Right forelimb (tissue), 1 donor: ENCODE results near the gene NXN.
"Not testable (repeated sequence)": the region's sequence is repeated elsewhere in the genome, so short reads cannot be mapped to it uniquely, and the experiment has no call there.

Source experiments
- DNase-seq: peaks from one replicate; pipeline ENCODE4 v3.0.0-alpha.2; 2018

Gene NXN

GRCh38 chr17:814371-814770 is 165.2 kb downstream of the NXN start:
- no peak for DNase-seq

GRCh38 chr17:812638-813204 is 166.9 kb downstream of the NXN start:
- DNase-seq = no peak

GRCh38 chr17:811051-811784 is 168.4 kb downstream of the NXN start:
- DNase-seq = no peak

- no peak for DNase-seq
Observed at GRCh38 chr17:807523-808294, 171.9 kb downstream of the NXN start.

GRCh38 chr17:806781-807522 is 172.6 kb downstream of the NXN start:
- no peak for DNase-seq

- no peak for DNase-seq
Observed at GRCh38 chr17:806346-806745, 173.2 kb downstream of the NXN start.

GRCh38 chr17:805886-806285 is 173.7 kb downstream of the NXN start:
- not testable (repeated sequence) for DNase-seq

GRCh38 chr17:804541-805435 is 174.8 kb downstream of the NXN start:
- DNase-seq = no peak

GRCh38 chr17:802901-803881 is 176.4 kb downstream of the NXN start:
- DNase-seq = no peak

GRCh38 chr17:802481-802880 is 177.1 kb downstream of the NXN start:
- DNase-seq = no peak

- DNase-seq = no peak
Observed at GRCh38 chr17:801660-802059, 177.9 kb downstream of the NXN start.

- no peak for DNase-seq
Observed at GRCh38 chr17:800446-801242, 178.9 kb downstream of the NXN start.

- DNase-seq = peak; percentile 28
Observed at GRCh38 chr17:799261-799660, 180.3 kb downstream of the NXN start.

GRCh38 chr17:798246-798645 is 181.3 kb downstream of the NXN start:
- DNase-seq = peak; percentile 35

- peak; percentile 33 for DNase-seq
Observed at GRCh38 chr17:797236-797840, 182.2 kb downstream of the NXN start.

GRCh38 chr17:796609-797008 is 183.0 kb downstream of the NXN start:
- DNase-seq = peak; percentile 40

GRCh38 chr17:795721-796120 is 183.9 kb downstream of the NXN start:
- DNase-seq = peak; percentile 27

- DNase-seq = no peak
Observed at GRCh38 chr17:795276-795675, 184.3 kb downstream of the NXN start.

- peak; percentile 90 for DNase-seq
Observed at GRCh38 chr17:794876-795275, 184.7 kb downstream of the NXN start.

- DNase-seq = peak; percentile 37
Observed at GRCh38 chr17:792277-792676, 187.3 kb downstream of the NXN start.
